ENCODE results near the gene KLK7.

Gene KLK7

GRCh38 chr19:50983625-50984292 is at the start of gene KLK7:
KLK7 (minus strand) TSS chr19:50983917; CDS start chr19:50982399, 1,518 bp downstream.
- TF ChIP-seq GATA2 (IDR thresholded peaks at IDR 0.05; ENCODE audit: low read depth, low read length) (no peak), GATA3 (IDR thresholded peaks at IDR 0.05; ENCODE audit: low read depth, low read length) (no peak)

GRCh38 chr19:51031880-51032225 is 48.1 kb upstream of the KLK7 start:
- no peak for TF ChIP-seq GATA2 (IDR thresholded peaks at IDR 0.05; ENCODE audit: low read depth, low read length)
- no peak for TF ChIP-seq GATA3 (IDR thresholded peaks at IDR 0.05; ENCODE audit: low read depth, low read length)

GRCh38 chr19:51031220-51031879 is 47.6 kb upstream of the KLK7 start:
- TF ChIP-seq GATA2 (IDR thresholded peaks at IDR 0.05; ENCODE audit: low read depth, low read length): no peak

- TF ChIP-seq GATA2 (IDR thresholded peaks at IDR 0.05; ENCODE audit: low read depth, low read length) (no peak), GATA3 (IDR thresholded peaks at IDR 0.05; ENCODE audit: low read depth, low read length) (no peak)
Observed at GRCh38 chr19:51030631-51031030, 46.9 kb upstream of the KLK7 start.

GRCh38 chr19:51029718-51030117 is 46.0 kb upstream of the KLK7 start:
- TF ChIP-seq GATA2 (IDR thresholded peaks at IDR 0.05; ENCODE audit: low read depth, low read length) (no peak), GATA3 (IDR thresholded peaks at IDR 0.05; ENCODE audit: low read depth, low read length) (no peak)

GRCh38 chr19:51027873-51028272 is 44.2 kb upstream of the KLK7 start:
- no peak for TF ChIP-seq GATA3 (IDR thresholded peaks at IDR 0.05; ENCODE audit: low read depth, low read length)
- no peak for TF ChIP-seq GATA2 (IDR thresholded peaks at IDR 0.05; ENCODE audit: low read depth, low read length)

GRCh38 chr19:51027126-51027806 is 43.5 kb upstream of the KLK7 start:
- no peak for TF ChIP-seq GATA2 (IDR thresholded peaks at IDR 0.05; ENCODE audit: low read depth, low read length)
- no peak for TF ChIP-seq GATA3 (IDR thresholded peaks at IDR 0.05; ENCODE audit: low read depth, low read length)

GRCh38 chr19:51026554-51026831 is 42.8 kb upstream of the KLK7 start, which contains the start of gene KLK11:
KLK11 (minus strand) TSS chr19:51026616; CDS start chr19:51025631, 985 bp downstream.
- TF ChIP-seq GATA2 (IDR thresholded peaks at IDR 0.05; ENCODE audit: low read depth, low read length): no peak
- TF ChIP-seq GATA3 (IDR thresholded peaks at IDR 0.05; ENCODE audit: low read depth, low read length): no peak

- no peak for TF ChIP-seq GATA3 (IDR thresholded peaks at IDR 0.05; ENCODE audit: low read depth, low read length)
- no peak for TF ChIP-seq GATA2 (IDR thresholded peaks at IDR 0.05; ENCODE audit: low read depth, low read length)
Observed at GRCh38 chr19:51025809-51026553, 42.3 kb upstream of the KLK7 start.

GRCh38 chr19:51025401-51025800 is 41.7 kb upstream of the KLK7 start:
- TF ChIP-seq GATA3 (IDR thresholded peaks at IDR 0.05; ENCODE audit: low read depth, low read length): no peak
- no peak for TF ChIP-seq GATA2 (IDR thresholded peaks at IDR 0.05; ENCODE audit: low read depth, low read length)

- no peak for TF ChIP-seq GATA3 (IDR thresholded peaks at IDR 0.05; ENCODE audit: low read depth, low read length)
- TF ChIP-seq GATA2 (IDR thresholded peaks at IDR 0.05; ENCODE audit: low read depth, low read length): no peak
Observed at GRCh38 chr19:51024924-51025323, 41.2 kb upstream of the KLK7 start.

- TF ChIP-seq GATA2 (IDR thresholded peaks at IDR 0.05; ENCODE audit: low read depth, low read length) (no peak), GATA3 (IDR thresholded peaks at IDR 0.05; ENCODE audit: low read depth, low read length) (no peak)
Observed at GRCh38 chr19:51023946-51024345, 40.2 kb upstream of the KLK7 start.

GRCh38 chr19:51022526-51022925 is 38.8 kb upstream of the KLK7 start:
- no peak for TF ChIP-seq GATA3 (IDR thresholded peaks at IDR 0.05; ENCODE audit: low read depth, low read length)
- no peak for TF ChIP-seq GATA2 (IDR thresholded peaks at IDR 0.05; ENCODE audit: low read depth, low read length)

- no peak for TF ChIP-seq GATA2 (IDR thresholded peaks at IDR 0.05; ENCODE audit: low read depth, low read length)
- TF ChIP-seq GATA3 (IDR thresholded peaks at IDR 0.05; ENCODE audit: low read depth, low read length): no peak
Observed at GRCh38 chr19:51020988-51021651, 37.4 kb upstream of the KLK7 start.
